Hepatocyte (in vitro differentiated cells): ENCODE data around the gene NPAS4.

Experiments
- CTCF ChIP-seq: fragments of 200-600 bp; sonication (generic); IDR thresholded peaks from 2 replicates; pipeline ENCODE4 v1.5.1; 2016; ENCODE audit warnings: antibody characterized with exemption, mild to moderate bottlenecking; ENCODE audit not compliant: poor library complexity
- EZH2 ChIP-seq: fragments of 200-600 bp; sonication (generic); IDR thresholded peaks from 2 replicates; pipeline ENCODE4 v1.6.1; 2016; ENCODE audit warnings: antibody characterized with exemption, mild to moderate bottlenecking, borderline replicate concordance
- EZH2phosphoT487 ChIP-seq: fragments of 200-600 bp; sonication (generic); IDR thresholded peaks from one replicate; pipeline ENCODE4 v1.6.1; 2018; ENCODE audit warnings: antibody characterized with exemption, mild to moderate bottlenecking, low read depth, moderate library complexity; ENCODE audit not compliant: unreplicated experiment, severe bottlenecking

GRCh38 chr11:66411323-66411722 is 9.5 kb upstream of the NPAS4 start:
- TF ChIP-seq CTCF (no peak), EZH2phosphoT487 (no peak), EZH2 (no peak)
